Neuronal stem cell (in vitro differentiated cells): ENCODE results near the gene CBR3.
A peak's percentile ranks its signal among the peaks of the same experiment; 100 is the strongest.

Source experiments
- DNase-seq: peaks from one replicate; pipeline ENCODE4 v3.0.0-alpha.2; 2013; ENCODE audit warnings: low spot score
- H2AFZ ChIP-seq: one replicate; pipeline ENCODE4 v1.6.1; 2013; ENCODE audit warnings: mild to moderate bottlenecking, low read length, inconsistent platforms
- H2AK5ac ChIP-seq: 2 replicates; pipeline ENCODE4 v1.6.1; 2013; ENCODE audit warnings: low read depth, mild to moderate bottlenecking, inconsistent platforms, low read length, moderate library complexity, mixed read lengths
- H2BK120ac ChIP-seq: 2 replicates; pipeline ENCODE4 v1.6.1; 2013; ENCODE audit warnings: low read depth, mild to moderate bottlenecking, inconsistent platforms, low read length, moderate library complexity, mixed read lengths
- H2BK12ac ChIP-seq: one replicate; pipeline ENCODE4 v1.6.1; 2013; ENCODE audit warnings: low read length, inconsistent platforms
- H2BK15ac ChIP-seq: 2 replicates; pipeline ENCODE4 v1.6.1; 2013; ENCODE audit warnings: mild to moderate bottlenecking, low read length, inconsistent platforms, mixed read lengths
- H2BK5ac ChIP-seq: one replicate; pipeline ENCODE4 v1.6.1; 2013; ENCODE audit warnings: inconsistent platforms, mild to moderate bottlenecking, low read length, moderate library complexity
- H3K14ac ChIP-seq: one replicate; pipeline ENCODE4 v1.6.1; 2013; ENCODE audit warnings: low read length, inconsistent platforms
- H3K18ac ChIP-seq: 2 replicates; pipeline ENCODE4 v1.6.1; 2013; ENCODE audit warnings: low read length, inconsistent platforms
- H3K23ac ChIP-seq: 2 replicates; pipeline ENCODE4 v1.6.1; 2013; ENCODE audit warnings: low read depth, mild to moderate bottlenecking, mixed read lengths, low read length, inconsistent platforms; ENCODE audit not compliant: poor library complexity
- H3K27ac ChIP-seq: replicated peaks from 3 replicates; pipeline ENCODE4 v1.5.1; 2013; ENCODE audit warnings: low read length, inconsistent platforms
- H3K27me3 ChIP-seq, 3 experiments: 2 replicates each; pipeline ENCODE4 v1.6.1; 2013; ENCODE audit warnings: low read length in 3 of 3, mild to moderate bottlenecking in 2 of 3, inconsistent platforms in 1 of 3, low read depth in 1 of 3, mixed read lengths in 1 of 3, moderate library complexity in 1 of 3; ENCODE audit not compliant: control insufficient read depth in 3 of 3, insufficient read depth in 3 of 3
- H3K36me3 ChIP-seq, 2 donors: replicated peaks in 1 of 2; 2 replicates each; pipeline ENCODE4 v1.6.1; 2013; ENCODE audit warnings: low read length in 2 of 2; ENCODE audit not compliant: control insufficient read depth in 2 of 2, insufficient read depth in 2 of 2
- H3K4ac ChIP-seq: 2 replicates; pipeline ENCODE4 v1.6.1; 2013; ENCODE audit warnings: inconsistent platforms, mild to moderate bottlenecking, low read length, moderate library complexity
- H3K4me1 ChIP-seq, 2 donors: 1 replicate in 1 of 2; 2 replicates in 1 of 2; pipeline ENCODE4 v1.6.1; 2013; ENCODE audit warnings: low read length in 2 of 2, low read depth in 1 of 2; ENCODE audit not compliant: control insufficient read depth in 2 of 2, insufficient read depth in 1 of 2
- H3K4me2 ChIP-seq: one replicate; pipeline ENCODE4 v1.6.1; 2013; ENCODE audit warnings: mild to moderate bottlenecking, low read length, inconsistent platforms; ENCODE audit not compliant: insufficient read depth, poor library complexity, severe bottlenecking
- H3K4me3 ChIP-seq, 2 donors: 2 replicates each; pipeline ENCODE4 v1.5.1; 2013; ENCODE audit warnings: low read length in 2 of 2, mild to moderate bottlenecking in 2 of 2, inconsistent platforms in 1 of 2, moderate library complexity in 1 of 2
- H3K79me1 ChIP-seq: one replicate; pipeline ENCODE4 v1.6.1; 2013; ENCODE audit warnings: low read depth, mild to moderate bottlenecking, inconsistent platforms, low read length, moderate library complexity
- H3K9ac ChIP-seq: one replicate; pipeline ENCODE4 v1.6.1; 2013; ENCODE audit warnings: mild to moderate bottlenecking, low read depth, low read length, inconsistent platforms; ENCODE audit not compliant: poor library complexity
- H3K9me3 ChIP-seq, 2 donors: replicated peaks in 1 of 2; 2 replicates each; pipeline versions ENCODE3 to v1.6.1; 2013; ENCODE audit warnings: low read length in 2 of 2, mild to moderate bottlenecking in 2 of 2, inconsistent platforms in 1 of 2, low read depth in 1 of 2, mixed read lengths in 1 of 2, moderate library complexity in 1 of 2; ENCODE audit not compliant: control insufficient read depth in 2 of 2, insufficient read depth in 1 of 2
- H4K8ac ChIP-seq: one replicate; pipeline ENCODE4 v1.6.1; 2013; ENCODE audit warnings: low read depth, mild to moderate bottlenecking, inconsistent platforms, low read length, moderate library complexity
- H4K91ac ChIP-seq: one replicate; pipeline ENCODE4 v1.6.1; 2013; ENCODE audit warnings: low read length, low read depth, mild to moderate bottlenecking, inconsistent platforms; ENCODE audit not compliant: poor library complexity
- WGBS, 2 donors: extraction: QIAGEN DNeasy Blood & Tissue Kit; methylation state at CpG; one replicate each; pipeline ENCODE4 v1.1.7; 2013; ENCODE audit warnings: missing lambda C conversion rate in 2 of 2, mixed read lengths in 1 of 2; ENCODE audit not compliant: insufficient read length in 2 of 2, insufficient replicate concordance in 1 of 2; ENCODE audit errors: extremely low coverage in 2 of 2; 5-methylcytosine and 5-hydroxymethylcytosine counted together

The CBR3 gene

GRCh38 chr21:36104317-36105300, 30.3 kb upstream of the CBR3 start:
- no peaks in the 10 kb centered on the region for H3K36me3 ChIP-seq
- H3K9me3 ChIP-seq: no peaks in the 10 kb centered on the region
- no peak overlapping the region for H2BK5ac ChIP-seq
- no peak overlapping the region for H3K9ac ChIP-seq
- no peak overlapping the region for H2AFZ ChIP-seq
- no peak overlapping the region for H2BK12ac ChIP-seq
- H3K14ac ChIP-seq: no peak overlapping the region
- no peak overlapping the region for H2BK15ac ChIP-seq
- H2BK120ac ChIP-seq: no peak overlapping the region
- no peak overlapping the region for H3K4ac ChIP-seq
- no peak overlapping the region for H4K91ac ChIP-seq
- peak; percentile 54 for DNase-seq
- H4K8ac ChIP-seq: no peak overlapping the region
- H3K4me2 ChIP-seq: peak overlapping the region; percentile 28
- H3K4me3 ChIP-seq: peak overlapping the region in 1 of 2 donors; percentile 1
- no peak overlapping the region for H3K18ac ChIP-seq
- H2AK5ac ChIP-seq: no peak overlapping the region
- no peak overlapping the region for H3K27ac ChIP-seq
- peaks cover 0 to 42% (median 0%) of the 10 kb centered on the region in 3 experiments for H3K27me3 ChIP-seq
- H3K4me1 ChIP-seq: peaks cover 0 to 4% of the 10 kb centered on the region in 2 donors
- no CpG with 5 or more reads among the region's 29 CpGs for WGBS, 2 donors
- H3K79me1 ChIP-seq: no peaks in the 10 kb centered on the region
- no peak overlapping the region for H3K23ac ChIP-seq

DNA sequence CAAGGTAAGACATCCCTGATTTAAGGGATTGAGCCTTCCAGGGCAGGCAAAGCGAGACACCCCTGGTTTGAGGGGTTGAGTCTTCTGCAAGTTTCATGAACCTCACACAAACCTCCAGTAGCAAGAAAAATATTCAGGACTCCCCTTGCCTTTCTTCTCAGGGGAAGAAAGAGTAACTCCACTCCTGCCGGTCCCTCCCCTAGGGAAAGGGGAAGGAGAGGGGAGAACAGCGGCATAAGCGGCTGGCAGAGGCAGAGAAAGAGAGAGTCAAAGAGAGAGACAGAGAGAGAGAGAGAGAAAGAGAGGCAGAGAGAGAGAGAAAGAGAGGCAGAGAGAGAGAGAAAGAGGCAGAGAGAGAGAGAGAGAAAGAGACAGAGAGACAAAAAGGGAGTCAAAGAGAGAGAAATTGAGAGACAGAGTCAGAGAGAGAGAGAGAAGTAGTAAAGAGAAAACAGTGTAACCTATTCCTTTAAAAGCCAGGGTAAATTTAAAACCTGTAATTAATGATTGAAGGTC, 29.5 kb upstream of the CBR3 start:
- Histone ChIP-seq H2BK5ac (no peak overlapping the region), H2BK120ac (no peak overlapping the region), H4K8ac (no peak overlapping the region), H3K27ac (no peak overlapping the region), H2AK5ac (no peak overlapping the region), H2AFZ (no peak overlapping the region), H3K23ac (no peak overlapping the region), H3K36me3 (no peaks in the 10 kb centered on the region), H3K9me3 (no peaks in the 10 kb centered on the region), H3K79me1 (no peaks in the 10 kb centered on the region), H3K14ac (no peak overlapping the region), H3K4ac (no peak overlapping the region), H2BK12ac (no peak overlapping the region), H4K91ac (no peak overlapping the region), H3K18ac (no peak overlapping the region), H3K9ac (no peak overlapping the region), H3K4me2 (no peak overlapping the region), H3K27me3 (peaks cover 0 to 39% (median 0%) of the 10 kb centered on the region in 3 experiments), H2BK15ac (no peak overlapping the region), H3K4me3 (peak overlapping the region in 1 of 2 donors; percentile 1), H3K4me1 (peaks cover 0 to 4% of the 10 kb centered on the region in 2 donors)
- WGBS, 2 donors: no CpG with 5 or more reads among the region's 4 CpGs
- DNase-seq: no peak

- Histone ChIP-seq H2AFZ (no peak overlapping the region), H3K4me3 (no peak overlapping the region)
Observed at GRCh38 chr21:36109868-36110267, 25.0 kb upstream of the CBR3 start.

GRCh38 chr21:36111238-36111637, 23.6 kb upstream of the CBR3 start:
- no peak overlapping the region for H2BK5ac ChIP-seq
- H4K8ac ChIP-seq: no peak overlapping the region
- H4K91ac ChIP-seq: no peak overlapping the region
- no CpG with 5 or more reads among the region's 8 CpGs for WGBS, 2 donors
- H3K9ac ChIP-seq: no peak overlapping the region
- H3K36me3 ChIP-seq: no peaks in the 10 kb centered on the region
- no peak overlapping the region for H3K18ac ChIP-seq
- H3K4ac ChIP-seq: no peak overlapping the region
- no peak overlapping the region for H2BK120ac ChIP-seq
- no peak overlapping the region for H3K23ac ChIP-seq
- H3K79me1 ChIP-seq: no peaks in the 10 kb centered on the region
- no peak overlapping the region for H3K27ac ChIP-seq
- no peak overlapping the region for H2AK5ac ChIP-seq
- no peak overlapping the region for H2BK15ac ChIP-seq
- no peak for DNase-seq
- H3K27me3 ChIP-seq: peaks cover 0 to 18% (median 2%) of the 10 kb centered on the region in 3 experiments
- no peak overlapping the region for H3K14ac ChIP-seq
- H3K4me1 ChIP-seq: no peaks in the 10 kb centered on the region
- no peaks in the 10 kb centered on the region for H3K9me3 ChIP-seq
- H3K4me3 ChIP-seq: no peak overlapping the region
- no peak overlapping the region for H2BK12ac ChIP-seq
- no peak overlapping the region for H2AFZ ChIP-seq
- no peak overlapping the region for H3K4me2 ChIP-seq

More at GRCh38 chr21:36109868-36110267, 25.0 kb upstream of the CBR3 start:
- Histone ChIP-seq H2AK5ac (no peak overlapping the region), H3K23ac (no peak overlapping the region), H3K36me3 (no peaks in the 10 kb centered on the region), H2BK5ac (no peak overlapping the region), H2BK12ac (no peak overlapping the region), H3K27me3 (peaks cover 0 to 26% (median 2%) of the 10 kb centered on the region in 3 experiments), H3K27ac (no peak overlapping the region), H3K4me2 (no peak overlapping the region), H3K79me1 (no peaks in the 10 kb centered on the region), H3K18ac (no peak overlapping the region), H2BK120ac (no peak overlapping the region), H2BK15ac (no peak overlapping the region), H3K4me1 (peaks cover 0 to 4% of the 10 kb centered on the region in 2 donors), H3K9me3 (no peaks in the 10 kb centered on the region), H3K4ac (no peak overlapping the region), H4K91ac (no peak overlapping the region), H3K9ac (no peak overlapping the region), H4K8ac (no peak overlapping the region), H3K14ac (no peak overlapping the region)
- no peak for DNase-seq
- no CpG with 5 or more reads among the region's 10 CpGs for WGBS, 2 donors
